Naive thymus-derived CD8-positive, alpha-beta T cell (primary cell): Measurements from ENCODE around the gene ARHGEF6. TPM values are rescaled to one million over a fixed set of nuclear protein-coding genes. Genes with fewer than 3 reads are reported as not detected.

Experiments used
- ATAC-seq, 2 donors: fragments of 150-1000 bp; cut with Tn5 transposase in 1 of 2; sonication (Bioruptor Pico), chemical (Tn5 transposase) in 1 of 2; 1 replicate in 1 of 2; 2 replicates in 1 of 2; pipeline ENCODE4 v1.10.0; 2021; ENCODE audit warnings: mild to moderate bottlenecking in 2 of 2, moderate library complexity in 2 of 2
- POLR2A ChIA-PET: fragments of 350-600 bp; sonication (Branson Sonifier 250); formaldehyde crosslinking; loops from one replicate; lab custom pipeline; 2021; ENCODE audit warnings: antibody characterized with exemption; lab: Charles Lee
- DNase-seq, 10 donors: peaks; one replicate each; pipeline versions ENCODE4 v3.0.0 to v3.0.0-alpha.2; 2020 to 2022
- H3K27ac Mint-ChIP-seq, 10 donors: one replicate each; pipeline ENCODE4 v1.8.0; 2020 to 2022; ENCODE audit warnings: mild to moderate bottlenecking in 10 of 10, mixed read lengths in 10 of 10, moderate library complexity in 4 of 10, inconsistent platforms in 1 of 10
- H3K27me3 Mint-ChIP-seq, 5 donors: one replicate each; pipeline ENCODE4 v1.8.0; 2021 to 2022; ENCODE audit warnings: mixed read lengths in 5 of 5
- H3K36me3 Mint-ChIP-seq, 3 donors: one replicate each; pipeline ENCODE4 v1.8.0; 2020 to 2022; ENCODE audit warnings: mixed read lengths in 3 of 3, mild to moderate bottlenecking in 2 of 3, inconsistent platforms in 1 of 3
- H3K4me1 Mint-ChIP-seq, 4 donors: one replicate each; pipeline ENCODE4 v1.8.0; 2021 to 2022; ENCODE audit warnings: mixed read lengths in 4 of 4
- H3K4me3 Mint-ChIP-seq, 10 donors: one replicate each; pipeline ENCODE4 v1.8.0; 2020 to 2022; ENCODE audit warnings: mild to moderate bottlenecking in 10 of 10, mixed read lengths in 10 of 10, moderate library complexity in 6 of 10, inconsistent platforms in 1 of 10
- H3K9me3 Mint-ChIP-seq, 9 donors: one replicate each; pipeline ENCODE4 v1.8.0; 2020 to 2022; ENCODE audit warnings: mixed read lengths in 9 of 9, mild to moderate bottlenecking in 3 of 9, inconsistent platforms in 1 of 9, moderate library complexity in 1 of 9
- polyA plus RNA-seq, 3 donors: library from polyadenylated mRNA; unstranded; fragments of 300-500 nt; fragmentation: Illumina TruSeq; gene quantifications; one replicate each; pipeline ENCODE4 v1.2.3, GENCODE V29; 2021
- total RNA-seq, 8 experiments: library from RNA in 2 of 8; stranded (reverse) in 2 of 8; gene quantifications; one replicate each; pipeline ENCODE4 v1.2.3 and lab custom pipeline; 2021 to 2026

The ARHGEF6 gene
- total and polyA plus RNA-seq, 5 experiments from 2014 or later: 69.8 to 82.0 (median 75.4) TPM

DNA sequence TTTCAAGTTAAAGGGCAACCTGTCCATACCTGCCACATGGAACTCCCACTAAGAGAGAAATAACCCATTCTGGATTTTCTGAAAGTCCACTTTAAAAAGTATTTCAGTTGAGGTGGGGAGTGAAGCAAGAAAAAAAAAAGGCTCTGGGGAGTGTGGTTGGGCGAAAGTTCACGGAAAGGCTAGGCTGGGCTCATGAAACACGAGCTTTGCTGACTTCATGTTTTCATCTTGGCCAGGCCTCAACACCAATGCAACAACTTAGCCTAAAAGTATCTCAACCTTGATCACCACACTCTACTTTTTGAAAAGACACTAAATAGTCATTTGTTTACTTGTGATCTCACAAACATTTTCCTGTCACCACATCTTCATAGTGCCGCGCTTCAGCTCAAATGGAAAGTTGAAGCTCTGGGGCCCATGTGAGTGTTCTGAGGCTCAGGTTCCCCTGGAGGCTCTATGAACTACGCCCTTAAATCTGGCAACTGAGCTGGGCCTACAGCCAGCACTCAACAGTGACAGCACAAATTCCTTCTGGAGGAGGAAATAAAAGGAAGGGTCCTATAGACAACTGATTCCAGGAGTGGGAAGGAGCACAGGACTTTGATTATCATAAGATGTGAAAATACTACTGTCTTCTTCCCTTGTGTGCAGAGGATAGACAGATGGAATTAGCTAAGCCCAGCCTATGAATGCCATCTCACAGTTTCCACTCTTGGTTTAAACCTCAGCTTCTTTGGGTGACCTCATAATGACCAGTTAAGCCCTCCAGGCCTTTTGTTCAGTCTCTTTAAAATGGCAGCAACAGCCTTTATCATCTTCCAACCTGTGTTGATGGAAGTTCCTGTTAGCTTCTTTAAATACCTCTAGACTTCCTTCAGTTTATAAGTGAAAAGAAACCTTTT is 127.7 kb downstream of the ARHGEF6 start:
- Mint-ChIP-seq H3K27me3 (no peaks in the 10 kb centered on the region), H3K36me3 (peaks cover 0 to 5% (median 2%) of the 10 kb centered on the region in 3 donors), H3K4me1 (peaks cover 14 to 27% (median 22%) of the 10 kb centered on the region in 4 donors), H3K9me3 (peaks cover 0 to 2% (median 0%) of the 10 kb centered on the region in 9 donors), H3K4me3 (peak overlapping the region in 1 of 10 donors; percentile 11), H3K27ac (peak overlapping the region in 2 of 10 donors; percentile 42 to 89)
- POLR2A ChIA-PET: interaction anchor here (0.6 kb wide), 1 partner anchor 9 kb away, joined by 3 read pairs; no protein-coding TSS in a partner anchor
- ATAC-seq (no peak), DNase-seq (no peak)

DNA sequence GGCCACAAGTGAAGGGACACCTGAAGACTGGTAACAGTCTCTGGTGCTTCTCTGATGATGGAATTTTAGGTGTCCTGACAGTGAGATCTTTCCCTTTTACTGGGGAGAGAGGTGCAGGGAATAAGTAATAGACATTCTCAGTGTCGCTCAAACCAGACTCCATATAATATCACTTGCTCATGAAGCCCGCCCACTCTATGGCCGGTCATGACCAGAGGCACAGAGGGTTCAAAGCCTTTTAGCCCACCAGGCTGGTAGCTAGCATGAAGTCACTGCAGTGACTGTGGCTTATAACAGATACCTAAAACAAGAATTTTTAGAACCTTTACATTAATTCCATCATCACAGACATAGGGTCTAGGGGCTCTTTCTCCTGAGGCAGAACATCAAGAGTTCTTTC is 129.9 kb downstream of the ARHGEF6 start:
- H3K36me3 Mint-ChIP-seq: peaks cover 0 to 5% (median 2%) of the 10 kb centered on the region in 3 donors
- peaks cover 0 to 6% (median 0%) of the 10 kb centered on the region in 9 donors for H3K9me3 Mint-ChIP-seq
- POLR2A ChIA-PET: interaction anchor here (0.5 to 0.8 kb wide), 2 partner anchors 8 to 43 kb away, joined by 4 read pairs; no protein-coding TSS in a partner anchor

DNA sequence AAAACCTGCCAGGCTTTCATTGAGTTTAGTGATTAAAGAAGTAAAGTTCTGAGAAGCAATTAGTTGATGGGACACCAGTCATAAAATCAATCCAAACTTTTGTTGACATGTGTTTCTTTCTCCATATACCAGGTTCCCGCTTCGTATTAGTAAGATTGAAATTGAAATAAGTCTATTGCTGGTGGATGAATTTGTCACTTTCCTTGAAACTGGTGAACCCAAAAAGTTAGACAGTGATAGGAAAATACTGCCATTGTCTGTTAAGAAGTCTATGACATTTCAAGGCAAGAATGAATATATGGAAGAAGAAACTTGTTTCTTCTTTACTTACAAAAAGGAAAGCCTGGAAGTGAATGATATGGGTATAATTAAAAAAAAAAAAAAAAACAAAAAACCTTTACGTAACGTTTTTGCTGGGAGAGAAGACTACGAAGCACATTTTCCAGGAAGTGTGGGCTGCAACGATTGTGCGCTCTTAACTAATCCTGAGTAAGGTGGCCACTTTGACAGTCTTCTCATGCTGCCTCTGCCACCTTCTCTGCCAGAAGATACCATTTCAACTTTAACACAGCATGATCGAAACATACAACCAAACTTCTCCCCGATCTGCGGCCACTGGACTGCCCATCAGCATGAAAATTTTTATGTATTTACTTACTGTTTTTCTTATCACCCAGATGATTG is 132.9 kb downstream of the ARHGEF6 start, which contains the start of gene CD40LG:
CD40LG (plus strand) TSS at position 482 of the 684 bp plus-strand sequence; CDS start at position 573, 91 bp downstream.
- H3K4me1 Mint-ChIP-seq: peaks cover 15 to 40% (median 34%) of the 10 kb centered on the region in 4 donors
- POLR2A ChIA-PET: no interaction called here
- peak within 1 kb of the TSS in 4 of 10 donors; percentile 36 to 77 (median 53) for H3K4me3 Mint-ChIP-seq
- H3K9me3 Mint-ChIP-seq: peaks cover 0 to 15% (median 0%) of the 10 kb centered on the region in 9 donors
- ATAC-seq (no peak), DNase-seq (no peak)
- peaks cover 0 to 2% (median 0%) of the 10 kb centered on the region in 3 donors for H3K36me3 Mint-ChIP-seq
- peak within 1 kb of the TSS in 5 of 10 donors; percentile 9 to 74 (median 25) for H3K27ac Mint-ChIP-seq
- H3K27me3 Mint-ChIP-seq: no peaks in the 10 kb centered on the region

More for the DNA sequence above, 129.9 kb downstream of the ARHGEF6 start:
- no peaks in the 10 kb centered on the region for H3K27me3 Mint-ChIP-seq
- H3K27ac Mint-ChIP-seq: peak overlapping the region in 2 of 10 donors; percentile 29 to 77
- peak overlapping the region in 1 of 10 donors; percentile 67 for H3K4me3 Mint-ChIP-seq
- ATAC-seq: no peak
- no peak for DNase-seq
- peaks cover 11 to 29% (median 26%) of the 10 kb centered on the region in 4 donors for H3K4me1 Mint-ChIP-seq

DNA sequence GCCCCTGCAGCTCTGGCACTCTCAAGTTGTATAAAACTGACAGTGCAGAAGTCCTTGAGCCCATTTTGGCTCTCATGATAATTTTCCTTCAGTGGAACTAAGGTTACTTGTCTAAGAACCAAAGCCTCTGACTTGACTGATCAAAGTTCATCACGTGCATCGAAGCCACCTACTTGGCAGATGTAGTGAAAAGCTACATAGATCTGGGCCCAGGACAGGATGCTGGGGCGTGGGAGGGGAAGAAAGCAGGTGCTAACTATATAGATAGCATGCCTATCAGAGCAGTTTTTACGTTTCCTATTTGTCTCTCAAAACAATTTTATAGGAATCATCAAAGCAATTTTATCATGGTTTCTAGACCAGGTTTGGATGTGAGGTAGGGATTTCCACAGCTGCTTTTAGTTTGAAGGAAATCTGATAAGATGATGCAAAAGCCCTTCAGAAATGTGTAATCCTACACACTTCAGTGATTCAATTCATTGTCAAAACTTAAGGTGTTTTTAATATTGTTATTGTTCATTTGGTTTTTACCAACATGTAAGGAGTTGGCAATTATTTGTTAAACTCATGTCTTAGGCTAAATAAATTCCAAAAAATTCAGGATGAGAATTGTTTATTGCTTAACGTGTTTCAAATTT is 134.0 kb downstream of the ARHGEF6 start:
- Mint-ChIP-seq H3K27ac (peak overlapping the region in 8 of 10 donors; percentile 22 to 81 (median 64)), H3K27me3 (no peaks in the 10 kb centered on the region), H3K9me3 (peaks cover 0 to 15% (median 0%) of the 10 kb centered on the region in 9 donors), H3K4me3 (peak overlapping the region in 2 of 10 donors; percentile 12 to 29), H3K36me3 (peaks cover 0 to 2% (median 0%) of the 10 kb centered on the region in 3 donors), H3K4me1 (peaks cover 20 to 48% (median 45%) of the 10 kb centered on the region in 4 donors)
- peak; percentile 88 to 96 for ATAC-seq
- peak in 5 of 10 donors; percentile 14 to 45 (median 40) for DNase-seq
- POLR2A ChIA-PET: interaction anchor here (0.5 to 0.8 kb wide), 3 partner anchors 11 to 280 kb away, joined by 3 to 4 read pairs (median 3); no protein-coding TSS in a partner anchor

DNA sequence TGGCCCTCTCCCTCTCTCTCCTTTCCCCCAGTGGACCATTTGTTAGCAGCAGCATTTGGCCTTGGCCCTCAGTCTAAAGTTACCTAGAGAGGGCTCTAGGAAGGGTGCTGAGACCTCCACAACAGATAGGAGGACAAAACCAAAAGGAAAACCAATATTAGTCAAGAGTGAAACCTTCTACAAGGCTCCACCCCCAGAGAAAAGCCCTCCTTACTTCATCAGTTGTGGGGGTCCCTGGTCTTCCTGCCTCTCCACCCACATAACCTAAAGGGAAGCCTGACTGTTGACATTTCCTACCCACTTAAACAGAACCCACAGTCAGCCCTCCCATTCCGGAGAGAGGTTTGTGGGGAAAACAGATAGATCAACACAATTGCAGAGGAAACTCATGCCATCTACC is 137.5 kb downstream of the ARHGEF6 start:
- Mint-ChIP-seq H3K36me3 (peaks cover 0 to 2% (median 0%) of the 10 kb centered on the region in 3 donors), H3K4me3 (peak overlapping the region in 7 of 10 donors; percentile 15 to 67 (median 60)), H3K27ac (peak overlapping the region; percentile 33 to 85 (median 74)), H3K4me1 (peaks cover 28 to 75% (median 69%) of the 10 kb centered on the region in 4 donors), H3K9me3 (peaks cover 0 to 15% (median 0%) of the 10 kb centered on the region in 9 donors), H3K27me3 (no peaks in the 10 kb centered on the region)
- POLR2A ChIA-PET: no interaction called here
- DNase-seq (no peak), ATAC-seq (peak; percentile 39 to 50)

DNA sequence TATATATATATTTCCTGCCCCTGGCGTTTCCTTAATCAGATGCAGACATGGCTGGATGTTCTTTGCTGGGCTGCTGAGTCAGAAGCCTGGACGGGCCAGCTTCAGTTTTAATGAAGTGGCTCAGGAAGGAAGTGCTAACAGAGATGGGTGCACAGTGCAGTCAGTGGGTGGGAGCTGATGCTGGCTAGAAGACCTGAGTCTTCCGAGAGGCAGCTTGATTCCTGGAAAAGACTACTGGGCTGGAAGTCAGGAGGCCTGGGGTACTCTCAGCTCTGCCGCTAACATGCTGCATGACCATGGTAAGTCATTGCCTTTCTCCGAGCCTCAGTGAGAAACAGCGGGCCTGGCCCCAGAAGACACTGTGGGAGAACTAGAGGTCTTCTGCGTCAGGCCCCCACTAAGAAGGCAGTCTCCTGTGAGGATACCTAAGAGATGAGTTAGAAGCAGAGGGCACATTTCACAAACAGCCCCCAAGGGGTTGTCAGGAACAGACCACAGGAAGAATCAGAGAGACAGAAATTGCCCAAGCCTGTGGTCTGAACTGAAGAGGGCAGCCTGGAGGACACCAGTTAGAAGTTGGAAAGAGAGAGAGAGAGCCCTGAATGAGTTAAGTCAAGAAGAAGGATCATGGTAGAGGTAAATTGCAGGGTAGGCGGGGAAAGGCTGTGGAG is 141.1 kb downstream of the ARHGEF6 start:
- Mint-ChIP-seq H3K27me3 (no peaks in the 10 kb centered on the region), H3K4me1 (peaks cover 22 to 80% (median 74%) of the 10 kb centered on the region in 4 donors), H3K9me3 (no peaks in the 10 kb centered on the region), H3K36me3 (no peaks in the 10 kb centered on the region), H3K4me3 (peak overlapping the region in 5 of 10 donors; percentile 13 to 55 (median 37)), H3K27ac (peak overlapping the region in 4 of 10 donors; percentile 18 to 82 (median 52))
- DNase-seq: no peak
- POLR2A ChIA-PET: no interaction called here
- ATAC-seq: no peak

DNA sequence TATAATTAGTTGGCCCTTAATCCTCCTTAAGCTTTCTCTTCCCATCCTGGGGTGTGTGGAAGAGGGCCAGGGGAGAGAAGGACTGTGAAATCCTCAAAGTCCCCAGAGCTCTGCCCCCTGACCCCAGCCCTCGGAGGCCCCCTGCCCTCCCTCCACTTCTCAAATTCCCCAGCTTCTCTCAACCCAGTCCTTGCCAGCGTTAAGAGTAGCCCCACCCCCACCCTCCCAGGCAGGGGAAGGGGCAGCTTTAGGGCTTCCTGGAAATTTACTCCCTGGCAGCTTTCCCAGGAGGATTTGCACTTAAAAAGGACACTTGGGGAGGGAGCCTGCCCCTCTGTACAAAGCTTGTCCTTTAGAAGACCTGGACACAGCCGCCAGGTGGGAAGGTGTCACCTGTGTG is 144.6 kb downstream of the ARHGEF6 start:
- Mint-ChIP-seq H3K36me3 (no peaks in the 10 kb centered on the region), H3K27me3 (no peaks in the 10 kb centered on the region), H3K27ac (peak overlapping the region in 6 of 10 donors; percentile 34 to 92 (median 82)), H3K9me3 (peaks cover 0 to 2% (median 0%) of the 10 kb centered on the region in 9 donors), H3K4me3 (peak overlapping the region in 3 of 10 donors; percentile 58 to 71 (median 62)), H3K4me1 (peaks cover 16 to 82% (median 69%) of the 10 kb centered on the region in 4 donors)
- DNase-seq (no peak), ATAC-seq (no peak)
- POLR2A ChIA-PET: interaction anchor here (1.1 to 2.0 kb wide), 3 partner anchors 9 to 53 kb away, joined by 3 to 5 read pairs (median 4); no protein-coding TSS in a partner anchor

DNA sequence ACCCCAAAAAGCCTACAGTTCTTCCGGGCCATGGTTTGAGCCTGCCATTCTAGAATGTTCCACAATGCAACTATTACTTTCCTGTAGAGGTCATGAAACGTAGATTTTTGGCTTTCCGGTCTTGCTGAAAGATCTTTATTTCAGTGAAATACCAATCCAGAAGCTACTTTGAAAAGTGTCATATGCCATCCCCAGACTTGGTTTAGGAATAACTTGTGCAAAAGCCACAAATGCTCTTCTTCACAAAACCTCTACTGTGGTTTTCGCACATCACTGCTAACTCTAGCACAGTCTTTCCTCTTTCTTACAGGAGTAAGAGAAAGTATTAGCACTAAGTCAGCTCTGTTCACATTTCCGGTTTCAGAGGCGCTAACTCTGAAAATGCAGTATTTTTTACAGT is 145.5 kb downstream of the ARHGEF6 start:
- Mint-ChIP-seq H3K9me3 (peaks cover 0 to 2% (median 0%) of the 10 kb centered on the region in 9 donors), H3K4me1 (peaks cover 17 to 82% (median 72%) of the 10 kb centered on the region in 4 donors), H3K27ac (peak overlapping the region; percentile 39 to 94 (median 84)), H3K27me3 (no peaks in the 10 kb centered on the region), H3K4me3 (peak overlapping the region; percentile 25 to 71 (median 56)), H3K36me3 (no peaks in the 10 kb centered on the region)
- ATAC-seq: peak; percentile 68 to 75
- POLR2A ChIA-PET: interaction anchor here (0.6 to 2.0 kb wide), 6 partner anchors 10 to 54 kb away, joined by 3 to 5 read pairs (median 4); no protein-coding TSS in a partner anchor
- peak in 4 of 10 donors; percentile 6 to 50 (median 42) for DNase-seq

DNA sequence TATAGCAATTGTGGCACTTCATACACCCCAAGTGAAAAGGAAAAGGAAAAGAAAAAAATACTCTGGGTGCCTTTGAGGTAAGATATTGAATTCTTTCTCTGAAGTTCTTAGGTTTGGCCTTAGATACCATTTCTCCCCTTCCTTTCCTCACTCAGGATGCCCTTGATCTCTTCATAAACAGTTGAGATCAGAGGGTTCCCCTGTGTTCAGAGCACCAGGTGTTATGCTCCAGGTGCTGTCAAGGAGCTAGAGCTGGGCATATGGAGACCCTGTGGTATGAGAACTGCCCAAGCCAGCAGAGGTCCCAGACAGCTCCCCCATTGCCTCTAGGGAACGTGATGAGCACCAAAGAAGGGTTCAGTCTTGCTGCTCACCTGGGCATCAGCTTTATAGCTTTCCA is 149.9 kb downstream of the ARHGEF6 start:
- Mint-ChIP-seq H3K4me3 (peak overlapping the region in 7 of 10 donors; percentile 6 to 67 (median 57)), H3K27me3 (no peaks in the 10 kb centered on the region), H3K27ac (peak overlapping the region; percentile 72 to 94 (median 87)), H3K4me1 (peaks cover 19 to 88% (median 83%) of the 10 kb centered on the region in 4 donors), H3K9me3 (peaks cover 0 to 2% (median 0%) of the 10 kb centered on the region in 9 donors), H3K36me3 (no peaks in the 10 kb centered on the region)
- DNase-seq (peak in 3 of 10 donors; percentile 20 to 52 (median 50)), ATAC-seq (peak; percentile 62 to 66)
- POLR2A ChIA-PET: interaction anchor here (1.1 to 1.2 kb wide), 2 partner anchors 14 to 16 kb away, joined by 3 to 4 read pairs; no protein-coding TSS in a partner anchor

DNA sequence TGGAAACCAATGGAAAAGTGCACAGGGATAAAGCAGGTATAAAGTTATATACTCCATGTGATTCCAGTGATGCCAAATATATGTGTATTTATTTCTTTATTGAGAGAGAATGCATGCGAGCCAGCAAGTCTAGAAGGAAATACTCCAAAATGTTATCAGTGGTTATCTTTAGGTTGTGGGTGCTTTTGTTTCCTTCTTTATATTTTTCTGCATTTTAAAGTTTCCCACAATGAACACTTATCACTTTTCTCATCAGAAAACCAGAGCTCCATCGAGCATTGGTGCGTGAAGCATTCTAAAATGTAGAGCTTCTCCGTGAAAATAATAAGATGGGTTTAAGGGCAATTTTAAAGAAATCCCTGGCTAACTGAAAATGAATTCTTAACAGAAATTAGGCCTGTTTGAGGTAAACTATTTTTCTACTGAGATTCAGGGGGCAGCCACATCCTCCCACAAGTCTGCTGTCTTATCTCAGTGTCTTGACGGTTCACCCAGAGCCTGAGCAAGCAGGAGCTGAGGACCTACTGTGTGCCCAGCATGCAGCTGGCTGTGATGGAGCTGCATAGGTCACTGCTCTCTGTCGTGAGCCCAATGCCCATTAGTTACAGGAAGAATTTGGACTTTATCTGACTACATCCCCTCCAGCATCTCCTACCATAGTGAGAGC is 151.5 kb downstream of the ARHGEF6 start:
- Mint-ChIP-seq H3K9me3 (peaks cover 0 to 6% (median 0%) of the 10 kb centered on the region in 9 donors), H3K4me1 (peaks cover 23 to 90% (median 76%) of the 10 kb centered on the region in 4 donors)
- peak in 2 of 10 donors; percentile 19 to 24 for DNase-seq

More for the DNA sequence above, 151.5 kb downstream of the ARHGEF6 start:
- Mint-ChIP-seq H3K36me3 (no peaks in the 10 kb centered on the region), H3K4me3 (peak overlapping the region in 8 of 10 donors; percentile 22 to 71 (median 57)), H3K27me3 (no peaks in the 10 kb centered on the region), H3K27ac (peak overlapping the region in 9 of 10 donors; percentile 86 to 95 (median 92))
- POLR2A ChIA-PET: interaction anchor here (0.5 to 3.6 kb wide), 8 partner anchors 8 to 251 kb away, joined by 3 to 20 read pairs (median 4); partner anchors contain the start of gene RBMX
- peak; percentile 32 to 41 for ATAC-seq
